ENCODE data around the gene TRIP11.

TRIP11 gene

DNA sequence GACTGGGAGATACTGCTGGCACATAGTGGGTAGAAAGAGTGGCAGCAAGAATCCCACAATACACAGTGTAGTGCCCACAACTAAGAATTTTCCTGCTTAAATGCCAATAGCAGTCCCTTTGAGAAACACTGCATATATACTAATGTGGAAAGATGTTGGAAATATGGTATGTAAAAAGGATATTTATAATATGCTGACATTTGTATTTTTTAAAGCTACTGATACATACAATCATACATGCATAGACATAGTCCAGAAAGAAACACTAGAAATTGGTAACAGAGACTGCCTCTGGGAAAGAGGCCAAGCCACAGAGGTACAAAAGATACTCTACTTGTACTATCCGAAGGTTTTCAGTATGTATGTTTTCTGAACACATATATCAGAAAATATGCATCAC lies 30.3 kb downstream of the TRIP11 start:
- DNase-seq = no peak

DNA sequence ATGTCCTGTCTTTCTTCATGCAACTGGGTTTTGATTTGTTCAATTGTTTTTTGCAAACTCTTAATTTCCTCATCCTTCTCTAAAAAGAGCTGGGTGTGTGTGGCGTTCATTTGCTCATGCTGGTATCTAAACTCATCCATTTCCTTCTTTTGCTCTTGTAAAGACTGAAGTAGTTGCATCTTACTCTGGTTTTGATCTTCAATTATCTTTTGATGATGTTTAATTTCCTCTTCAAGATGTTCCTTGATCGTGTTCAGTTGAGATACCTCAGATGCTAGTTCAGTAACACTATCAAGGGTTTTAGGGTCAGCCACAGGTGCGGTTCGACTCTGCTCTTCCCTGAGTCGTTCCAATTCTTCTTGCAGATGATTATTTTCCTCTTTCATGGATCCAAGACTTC lies 34.8 kb downstream of the TRIP11 start:
- DNase-seq = peak; percentile 10

DNA sequence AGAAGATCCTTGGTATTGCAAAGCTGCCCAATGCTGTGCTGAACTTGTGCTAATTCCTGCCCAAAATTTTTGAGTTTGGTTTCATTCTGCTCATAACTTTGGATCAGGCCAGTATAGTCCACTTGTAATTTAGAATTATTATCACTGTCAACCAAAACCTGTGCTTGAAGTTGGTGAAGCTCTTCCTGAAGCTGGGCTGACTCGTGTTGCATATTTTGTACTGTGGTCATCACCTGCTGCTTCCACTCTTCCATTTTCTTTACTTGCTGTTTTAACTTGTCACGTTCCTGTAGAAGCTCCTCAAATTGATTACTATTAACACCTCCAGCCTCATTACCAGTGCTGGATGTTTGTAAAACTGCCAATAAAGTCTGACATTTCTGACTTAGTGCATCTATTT lies 35.8 kb downstream of the TRIP11 start:
- DNase-seq = no peak

DNA sequence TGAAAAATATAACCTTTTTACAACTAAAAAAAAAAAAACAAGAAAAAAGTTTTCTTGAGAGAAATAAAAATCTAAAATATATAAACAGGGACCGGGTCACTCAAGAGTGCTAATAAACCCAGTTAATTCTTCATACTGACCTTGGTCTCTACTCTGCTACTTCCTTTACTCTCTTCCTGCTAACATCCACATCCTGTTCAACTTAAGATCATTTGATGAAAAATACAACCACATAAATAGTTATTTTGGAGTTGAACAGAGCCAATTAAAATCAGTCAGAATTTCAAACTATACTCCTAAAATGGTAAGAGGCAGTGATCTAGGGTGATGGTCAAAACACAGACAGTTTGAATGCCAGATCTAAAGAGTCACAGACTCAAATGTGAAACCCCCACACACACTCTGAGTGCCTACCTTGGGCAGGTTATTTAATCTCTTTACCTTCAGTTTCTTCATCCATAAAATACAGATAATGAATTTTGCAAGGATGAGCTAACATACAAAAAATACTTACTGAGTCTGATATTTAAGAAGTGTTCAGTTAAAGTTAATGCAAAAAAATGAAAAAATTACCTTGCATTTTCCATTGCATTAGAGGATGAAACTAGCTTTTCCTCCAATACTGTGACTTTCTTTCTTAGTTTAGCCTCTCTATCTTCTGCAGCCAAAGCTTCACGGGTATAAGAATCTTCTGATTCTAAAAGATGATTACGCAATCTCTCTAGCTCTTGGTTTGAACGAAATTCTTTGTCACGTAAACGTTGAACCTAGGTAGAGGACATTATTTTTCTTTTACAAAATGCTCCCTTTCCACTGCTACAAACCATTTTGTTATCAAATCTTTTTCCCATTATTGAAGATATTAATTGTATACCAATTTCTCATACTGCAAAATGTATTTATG lies 40.9 kb downstream of the TRIP11 start:
- no peak for DNase-seq

DNA sequence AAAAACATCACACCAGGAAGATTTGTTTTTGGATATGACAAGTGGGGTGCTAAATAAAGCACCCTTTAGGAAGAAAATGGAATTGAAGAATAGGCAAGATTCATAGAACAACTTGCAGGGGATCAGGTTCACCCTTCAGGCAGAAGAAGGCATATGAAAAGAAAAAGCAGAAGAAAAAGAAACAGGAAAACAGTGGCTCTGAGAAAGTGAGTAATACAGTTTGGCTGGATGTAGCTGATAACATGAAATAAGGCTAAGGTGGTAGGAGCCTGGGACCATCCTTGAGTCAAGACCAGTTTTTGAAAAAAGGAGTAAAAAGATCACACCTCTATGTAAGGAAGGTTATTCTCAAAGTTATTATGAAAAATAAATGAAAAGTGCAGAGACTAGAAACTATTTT lies 42.4 kb downstream of the TRIP11 start:
- DNase-seq = no peak

DNA sequence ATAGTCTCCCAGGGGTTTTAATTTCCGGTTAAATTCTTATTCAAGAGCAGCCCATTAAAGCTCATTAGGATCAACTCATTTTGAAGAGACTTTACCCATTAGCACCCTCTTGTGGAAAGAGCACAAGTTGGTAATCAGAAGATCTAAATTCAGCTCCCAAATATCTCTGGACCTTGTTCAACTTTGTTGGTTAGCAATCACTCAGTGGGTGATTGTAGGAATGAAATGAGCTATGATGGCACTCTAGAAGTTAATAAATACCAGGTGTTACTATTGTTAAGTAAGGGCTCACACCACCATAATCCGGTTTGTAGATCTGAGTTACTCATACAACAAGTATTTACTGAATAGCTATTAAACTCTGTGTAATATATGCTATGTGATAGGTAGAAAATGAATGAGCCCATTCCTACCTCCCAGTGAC lies 42.9 kb downstream of the TRIP11 start:
- no peak for DNase-seq

DNA sequence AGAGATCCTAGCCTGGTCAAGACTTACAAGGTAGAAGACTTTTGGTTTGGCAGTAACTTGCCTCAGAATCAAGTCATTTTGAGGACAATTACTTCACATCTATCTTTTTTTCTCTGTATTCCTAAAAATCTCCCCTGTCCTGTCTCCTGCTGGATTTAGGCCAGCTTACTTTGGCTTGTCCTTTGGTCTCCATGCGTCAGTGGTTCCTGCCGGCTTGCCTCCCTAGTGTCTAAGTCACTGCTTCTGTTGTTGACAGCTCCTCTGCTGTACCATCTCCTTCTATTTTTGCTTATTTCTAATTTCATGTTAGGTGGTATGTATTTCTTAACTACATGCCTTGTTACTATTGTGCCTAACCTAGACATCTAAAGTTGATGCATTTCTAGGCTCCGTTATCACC lies 52.7 kb downstream of the TRIP11 start:
- no peak for DNase-seq

DNA sequence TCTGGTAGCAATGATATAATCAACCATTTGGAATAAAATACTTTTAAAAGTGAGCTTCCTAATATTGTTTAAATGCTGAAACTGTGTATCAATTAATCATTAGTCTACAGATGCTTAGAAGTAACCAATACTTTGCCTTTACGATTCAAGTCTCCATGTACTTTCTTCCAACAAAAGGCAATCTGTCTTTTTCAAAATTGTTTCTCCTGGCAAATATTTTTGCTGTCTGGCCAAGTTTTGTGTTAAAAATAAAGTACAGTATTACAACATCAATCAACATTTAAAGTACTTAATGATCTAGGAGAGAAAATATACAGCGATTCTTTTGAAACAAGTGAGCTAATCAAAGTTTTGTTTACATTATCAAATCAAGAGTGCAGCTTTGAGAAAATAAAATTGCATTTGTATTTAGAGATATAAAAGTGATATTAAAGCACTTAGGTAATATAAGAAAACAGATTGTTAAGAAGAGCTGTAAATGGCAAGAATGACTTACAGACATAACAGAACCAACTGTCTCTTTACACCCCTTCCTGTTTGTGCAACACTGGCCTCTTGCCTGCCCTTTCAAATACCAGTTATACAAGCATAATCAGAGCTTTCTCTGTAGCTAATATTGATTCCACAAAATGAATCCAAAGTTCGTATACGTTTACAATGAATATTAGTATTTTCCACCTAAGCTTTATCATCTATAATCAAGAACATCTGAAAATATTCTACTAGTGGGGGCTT lies 54.2 kb downstream of the TRIP11 start:
- DNase-seq = no peak

DNA sequence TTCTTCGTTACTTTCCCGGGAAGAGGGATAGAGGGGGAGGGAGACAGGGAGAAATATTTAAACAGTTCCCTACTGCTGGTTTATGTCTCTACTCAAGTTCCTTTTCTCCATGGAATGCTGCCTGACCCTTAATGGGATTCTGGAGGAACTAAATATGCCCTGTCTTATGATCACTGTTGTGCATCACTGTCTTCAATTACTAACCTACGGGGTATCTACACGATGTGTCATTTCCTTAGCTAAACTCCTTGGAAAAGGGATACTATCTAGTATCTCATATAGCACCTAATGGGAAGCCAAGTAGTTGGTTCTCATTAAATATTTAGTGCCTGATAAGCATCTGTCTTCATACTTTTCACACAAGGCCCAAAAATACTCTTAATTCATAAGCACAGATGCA lies 54.9 kb downstream of the TRIP11 start:
- no peak for DNase-seq

DNA sequence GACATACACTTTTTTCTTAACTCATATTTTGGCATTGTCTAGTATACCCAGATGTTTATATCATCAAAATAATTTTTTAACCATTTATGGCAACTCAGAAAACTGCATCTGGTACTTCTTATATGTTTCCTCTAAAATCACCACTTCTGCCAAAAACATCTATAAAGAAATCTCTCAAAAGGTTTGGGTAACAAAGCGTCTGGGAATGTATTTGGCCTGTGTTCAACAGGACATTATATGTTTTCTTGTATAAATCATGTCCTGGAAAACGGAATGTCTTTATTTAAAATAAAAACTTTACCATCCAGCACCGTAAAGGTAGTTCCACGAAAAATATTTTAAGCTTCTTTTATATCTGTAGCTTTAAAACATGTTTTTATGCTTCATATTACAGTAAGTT lies 56.3 kb downstream of the TRIP11 start:
- no peak for DNase-seq

DNA sequence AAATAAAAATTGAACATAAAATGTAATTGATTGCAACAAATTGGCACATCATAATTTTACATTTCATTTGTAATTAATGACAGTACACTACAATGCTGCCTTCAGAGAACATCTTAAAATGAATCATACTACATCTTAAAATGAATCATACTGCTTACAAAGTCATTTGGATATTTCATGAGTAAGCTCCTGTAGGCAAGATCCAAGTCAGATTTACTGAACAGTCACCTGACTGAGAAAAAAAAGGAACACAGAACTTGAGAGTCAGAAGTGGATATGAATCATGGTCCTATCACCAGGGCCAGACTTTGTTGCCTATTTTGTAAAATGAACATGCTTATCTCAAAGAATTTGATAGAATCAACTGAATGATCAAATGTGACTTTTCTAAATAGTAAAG lies 59.7 kb downstream of the TRIP11 start:
- DNase-seq = no peak

DNA sequence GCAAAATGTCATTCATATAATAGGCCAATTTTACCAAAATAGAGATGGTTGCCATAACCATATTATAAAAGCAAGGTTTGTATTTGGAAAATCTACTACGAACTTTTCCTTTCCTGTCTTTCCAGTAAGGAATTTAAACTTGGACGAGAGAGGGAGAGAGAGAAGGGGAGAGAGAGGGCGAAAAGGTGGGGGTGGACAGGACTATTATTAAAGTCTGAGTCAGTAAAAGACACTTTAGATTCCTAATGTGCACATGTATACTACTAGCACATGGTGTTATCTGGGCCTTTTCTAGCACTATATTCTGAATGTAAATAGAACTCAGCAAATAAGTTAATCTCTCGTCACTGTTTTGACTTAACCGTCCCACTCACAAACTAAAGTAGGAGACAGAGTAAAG lies 62.0 kb downstream of the TRIP11 start:
- no peak for DNase-seq

DNA sequence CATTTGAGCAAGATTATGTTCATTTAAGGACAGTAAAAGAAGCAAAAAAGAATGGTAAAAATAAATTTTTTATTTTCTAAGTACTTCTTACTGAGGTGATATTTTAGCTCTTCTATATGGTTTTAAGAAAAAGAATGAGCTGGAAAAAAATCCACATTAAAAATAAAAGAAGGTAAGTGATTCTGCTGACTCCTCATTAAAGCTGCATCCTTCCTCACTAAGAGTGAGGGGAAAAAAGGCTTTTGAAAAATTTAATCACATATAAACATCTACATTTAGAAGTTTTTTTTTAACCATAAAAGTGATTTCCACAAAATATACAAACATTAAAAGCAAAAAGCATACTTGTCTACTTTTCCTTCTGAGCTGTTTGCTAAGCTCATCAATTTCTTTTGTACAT lies 64.1 kb downstream of the TRIP11 start:
- DNase-seq = no peak

DNA sequence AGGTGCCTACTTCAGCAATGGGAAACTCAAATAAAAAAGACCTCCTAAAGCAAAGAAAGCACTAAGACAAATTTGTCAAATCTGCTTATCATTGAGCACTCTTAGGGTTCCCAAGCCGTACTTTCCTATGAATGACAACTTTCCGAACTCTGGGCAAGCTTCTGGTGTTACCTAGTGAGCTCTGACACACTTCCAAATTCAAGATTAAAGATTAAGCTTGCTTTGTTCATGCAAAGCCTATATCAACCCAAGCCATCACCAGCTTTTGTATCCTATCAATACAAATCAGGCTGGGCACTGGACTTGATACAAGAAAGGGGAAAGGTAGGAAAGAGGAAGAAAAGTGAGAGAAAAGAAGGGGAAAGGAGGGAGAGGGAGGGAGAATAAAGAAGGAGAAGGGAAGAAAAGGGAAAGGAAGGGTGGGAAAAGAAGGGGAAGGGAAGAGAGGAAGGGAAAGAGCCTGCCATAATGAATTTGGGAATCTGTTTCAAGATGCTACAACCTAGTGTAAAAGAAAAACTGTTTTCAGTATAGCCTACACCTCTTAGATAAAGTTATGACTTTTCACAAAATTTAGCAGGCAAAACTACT lies 68.6 kb downstream of the TRIP11 start:
- no peak for DNase-seq

DNA sequence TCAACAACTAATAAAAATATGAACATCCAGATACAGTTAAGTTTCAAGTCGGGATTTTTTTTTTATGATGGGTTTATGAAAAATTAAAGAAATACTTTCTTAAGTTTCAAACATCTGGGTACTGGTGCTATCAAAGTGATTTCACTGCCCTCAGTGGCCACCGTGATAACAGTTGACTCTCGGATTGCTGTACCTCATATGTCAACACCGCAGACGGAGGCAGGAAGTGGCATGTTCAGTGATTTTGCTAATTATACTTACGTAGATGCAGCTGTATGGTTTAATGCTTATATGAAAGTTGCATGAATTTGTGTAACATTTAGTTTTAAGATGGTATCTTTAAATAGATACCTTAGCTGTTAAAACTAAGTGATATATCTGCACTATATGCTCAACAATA lies 71.6 kb downstream of the TRIP11 start:
- peak; percentile 54 for DNase-seq

DNA sequence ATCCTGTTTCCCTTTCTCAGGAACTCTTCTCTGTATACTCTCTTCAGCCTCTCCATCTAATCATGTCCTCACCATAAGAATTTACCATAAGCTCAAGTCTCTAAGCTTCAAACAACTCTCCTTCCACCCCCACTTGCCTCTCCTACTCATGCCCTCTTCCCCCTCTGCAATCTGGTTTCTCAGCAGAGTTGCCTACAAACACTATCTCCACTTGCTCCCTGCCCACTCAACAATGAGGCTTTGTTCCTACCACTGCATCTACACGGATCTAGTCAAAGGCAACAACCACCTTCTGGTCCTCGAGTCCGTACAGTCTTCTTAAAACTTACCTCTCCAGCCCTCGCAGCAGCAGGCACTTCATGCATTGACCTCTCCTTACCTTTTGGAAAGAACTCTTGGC lies 75.1 kb downstream of the TRIP11 start:
- no peak for DNase-seq

DNA sequence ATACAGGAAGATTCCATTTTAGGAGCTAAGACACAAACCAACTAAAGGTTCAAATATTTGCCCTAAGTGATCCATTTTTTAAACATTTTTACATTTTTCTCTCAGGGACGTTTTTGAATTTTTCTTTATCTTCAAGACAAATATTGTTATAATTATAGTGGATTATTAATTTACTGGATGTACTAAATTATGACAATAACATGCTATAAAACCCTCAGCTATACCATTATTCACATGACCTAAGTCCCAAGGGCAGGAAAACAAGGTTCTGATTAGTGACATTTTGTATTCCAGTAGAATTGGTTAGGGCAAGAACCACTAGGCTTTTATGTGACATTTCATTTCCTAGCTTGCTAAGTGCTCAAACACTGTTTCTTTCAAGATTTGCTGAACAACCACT lies 75.8 kb downstream of the TRIP11 start:
- DNase-seq = no peak

DNA sequence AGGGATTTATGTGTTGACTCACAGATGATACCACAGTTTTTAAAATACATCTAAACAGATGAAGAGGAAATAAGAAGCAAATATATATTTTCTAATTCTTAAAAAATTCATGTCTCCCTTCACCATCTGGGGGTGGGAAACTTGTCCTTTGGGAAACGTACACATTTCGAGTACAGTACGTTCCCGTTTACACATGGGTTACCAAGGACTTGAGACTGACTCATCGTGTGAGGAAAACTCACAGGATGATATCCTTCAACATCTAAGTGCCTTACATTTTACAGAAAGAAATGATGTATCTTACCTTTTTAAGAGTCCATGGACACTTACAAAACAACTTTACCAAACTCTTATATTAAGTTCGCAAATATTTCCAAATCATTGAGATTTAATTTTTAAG lies 76.4 kb downstream of the TRIP11 start:
- DNase-seq = no peak

DNA sequence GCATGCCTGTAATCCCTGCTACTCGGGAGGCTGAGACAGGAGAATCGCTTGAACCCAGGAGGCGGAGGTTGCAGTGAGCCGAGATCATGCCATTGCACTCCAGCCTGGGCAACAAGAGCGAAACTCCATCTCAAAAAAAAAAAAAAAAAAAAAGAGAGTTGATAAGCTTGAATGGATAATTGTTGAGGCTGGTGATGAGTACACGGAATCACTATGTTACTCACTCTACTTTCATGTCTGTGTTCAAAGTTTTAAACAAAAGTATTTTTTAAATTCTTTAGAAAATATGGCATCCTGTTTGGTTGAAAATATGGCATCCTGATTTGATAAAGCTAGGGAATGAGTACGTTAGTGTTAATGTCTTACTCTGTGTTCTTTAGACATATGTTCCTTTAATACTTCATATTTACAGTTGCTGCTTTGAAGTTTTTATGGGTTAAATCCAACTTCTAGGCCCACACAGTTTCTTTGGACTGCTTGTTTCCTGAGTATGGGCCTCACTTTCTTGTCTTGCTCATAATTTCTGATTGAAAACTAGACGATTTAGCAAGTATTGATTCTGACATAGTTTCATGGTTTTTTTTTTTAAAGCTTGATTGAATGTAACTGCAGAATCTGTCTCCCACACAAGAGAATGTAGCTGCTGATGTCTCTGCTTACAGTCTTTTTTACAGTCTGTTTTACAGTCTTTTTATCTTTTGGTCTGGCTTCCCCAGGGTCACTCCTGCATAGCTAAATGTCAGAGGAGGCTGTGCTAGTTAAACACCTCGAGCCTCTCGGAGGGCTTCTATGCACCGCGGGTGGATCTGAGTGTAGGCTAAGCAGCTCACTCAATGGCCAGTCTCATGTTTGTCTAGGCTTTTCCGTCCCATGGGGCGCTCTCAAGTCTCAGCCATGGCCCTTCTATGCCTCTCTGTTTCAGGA lies 78.3 kb downstream of the TRIP11 start:
- no peak for DNase-seq

DNA sequence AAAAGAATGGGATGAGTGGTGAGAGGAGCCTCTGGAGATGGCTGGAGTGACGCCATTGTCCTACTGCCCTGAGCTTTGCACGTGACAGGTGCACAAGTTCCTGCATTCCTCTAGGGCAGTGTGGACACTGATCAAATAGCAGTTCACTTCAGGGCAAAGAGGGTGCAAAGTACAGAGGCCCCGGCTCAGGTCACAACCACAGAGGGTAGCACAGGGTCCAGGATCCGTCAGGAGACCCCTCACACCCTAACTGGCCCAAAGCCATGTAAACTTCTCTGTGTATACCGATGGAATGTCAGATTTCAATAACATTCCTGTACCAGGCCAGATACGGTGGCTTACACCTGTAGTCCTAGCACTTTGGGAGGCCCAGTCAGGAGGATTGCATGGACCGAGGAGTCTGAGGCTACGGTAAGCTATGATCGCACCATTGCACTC lies 82.0 kb downstream of the TRIP11 start:
- DNase-seq = no peak

DNA sequence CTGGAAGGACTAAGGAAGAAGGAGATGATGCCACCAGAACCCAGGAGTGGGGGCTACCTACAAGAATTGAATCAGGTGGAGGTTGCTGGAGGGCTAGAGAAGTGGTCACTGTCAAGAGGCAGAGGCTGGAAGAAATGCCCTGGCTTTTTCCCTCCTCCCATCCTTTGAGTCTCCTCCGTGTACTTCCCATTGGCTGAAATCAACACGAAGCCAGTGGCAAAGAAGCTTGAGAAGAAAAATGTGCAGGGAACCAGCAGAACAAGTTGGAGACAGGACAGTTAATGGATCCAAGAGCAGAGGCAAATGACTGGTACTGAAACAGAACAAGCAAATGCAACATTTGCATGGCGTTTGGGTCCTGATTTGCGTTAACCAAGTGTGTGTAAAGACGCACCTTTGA lies 83.2 kb downstream of the TRIP11 start:
- no peak for DNase-seq

DNA sequence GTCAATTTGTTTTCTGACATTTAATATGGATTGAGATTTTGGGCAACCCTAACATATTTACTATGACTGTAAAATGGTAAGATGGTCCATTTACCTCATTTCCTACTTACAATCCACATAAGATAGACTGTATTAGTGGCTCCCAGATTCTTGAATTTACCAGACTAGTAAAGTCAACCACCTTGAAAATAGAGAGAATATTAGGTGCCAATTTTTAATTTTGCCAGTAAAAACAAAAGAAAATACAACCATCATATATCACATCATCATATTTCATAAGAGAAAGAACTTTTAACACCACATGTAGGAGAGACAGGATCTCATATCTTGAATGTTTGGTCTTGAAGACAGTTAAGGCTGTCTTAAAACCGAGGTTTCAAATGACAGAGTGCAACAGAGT lies 84.7 kb downstream of the TRIP11 start:
- no peak for DNase-seq

Data from CD4-positive, alpha-beta T cell treated with Interleukin-6 for 4 hours (primary cell).